Transverse colon (tissue), 4 donors: ENCODE data around the gene LAPTM4A.
"Not testable (repeated sequence)": the region's sequence is repeated elsewhere in the genome, so short reads cannot be mapped to it uniquely, and the experiment has no call there.

ENCODE experiments used
- EP300 ChIP-seq: sonication (generic); formaldehyde crosslinking; IDR thresholded peaks from one replicate; pipeline ENCODE4 v1.6.1; 2017; ENCODE audit warnings: antibody characterized with exemption, low read depth
- POLR2A ChIP-seq: fragments of 450-650 bp; IDR thresholded peaks from one replicate; pipeline ENCODE4 v1.6.1; 2016; ENCODE audit warnings: antibody characterized with exemption, mild to moderate bottlenecking, moderate library complexity
- POLR2AphosphoS5 ChIP-seq, 3 donors: sonication (generic); formaldehyde crosslinking; IDR thresholded peaks; one replicate each; pipeline ENCODE4 v1.6.1; 2016; ENCODE audit warnings: antibody characterized with exemption in 3 of 3
- TF ChIP-seq, protein P1 (sequence below), 5 experiments: fragments of 200-600 bp in 3 of 5; fragments of 450-650 bp in 2 of 5; sonication (generic) in 3 of 5; IDR thresholded peaks; 1 replicate in 2 of 5; 2 replicates in 3 of 5; pipeline ENCODE4 v1.5.1; 2016 to 2017; ENCODE audit warnings: antibody characterized with exemption in 5 of 5, inconsistent platforms in 3 of 5, mild to moderate bottlenecking in 2 of 5, moderate library complexity in 1 of 5

- not testable (repeated sequence) for TF ChIP-seq POLR2A; EP300; POLR2AphosphoS5 (IDR thresholded peaks at IDR 0.05)
- TF ChIP-seq, protein P1, sequence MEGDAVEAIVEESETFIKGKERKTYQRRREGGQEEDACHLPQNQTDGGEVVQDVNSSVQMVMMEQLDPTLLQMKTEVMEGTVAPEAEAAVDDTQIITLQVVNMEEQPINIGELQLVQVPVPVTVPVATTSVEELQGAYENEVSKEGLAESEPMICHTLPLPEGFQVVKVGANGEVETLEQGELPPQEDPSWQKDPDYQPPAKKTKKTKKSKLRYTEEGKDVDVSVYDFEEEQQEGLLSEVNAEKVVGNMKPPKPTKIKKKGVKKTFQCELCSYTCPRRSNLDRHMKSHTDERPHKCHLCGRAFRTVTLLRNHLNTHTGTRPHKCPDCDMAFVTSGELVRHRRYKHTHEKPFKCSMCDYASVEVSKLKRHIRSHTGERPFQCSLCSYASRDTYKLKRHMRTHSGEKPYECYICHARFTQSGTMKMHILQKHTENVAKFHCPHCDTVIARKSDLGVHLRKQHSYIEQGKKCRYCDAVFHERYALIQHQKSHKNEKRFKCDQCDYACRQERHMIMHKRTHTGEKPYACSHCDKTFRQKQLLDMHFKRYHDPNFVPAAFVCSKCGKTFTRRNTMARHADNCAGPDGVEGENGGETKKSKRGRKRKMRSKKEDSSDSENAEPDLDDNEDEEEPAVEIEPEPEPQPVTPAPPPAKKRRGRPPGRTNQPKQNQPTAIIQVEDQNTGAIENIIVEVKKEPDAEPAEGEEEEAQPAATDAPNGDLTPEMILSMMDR (IDR thresholded peaks at IDR 0.05): not testable (repeated sequence)
Measured at GRCh38 chr2:20082812-20083211, 31.4 kb upstream of the LAPTM4A start.
